Measurements from ENCODE around the gene MEGF11.
"Not testable (repeated sequence)": the region's sequence is repeated elsewhere in the genome, so short reads cannot be mapped to it uniquely, and the experiment has no call there.

Gene MEGF11

DNA sequence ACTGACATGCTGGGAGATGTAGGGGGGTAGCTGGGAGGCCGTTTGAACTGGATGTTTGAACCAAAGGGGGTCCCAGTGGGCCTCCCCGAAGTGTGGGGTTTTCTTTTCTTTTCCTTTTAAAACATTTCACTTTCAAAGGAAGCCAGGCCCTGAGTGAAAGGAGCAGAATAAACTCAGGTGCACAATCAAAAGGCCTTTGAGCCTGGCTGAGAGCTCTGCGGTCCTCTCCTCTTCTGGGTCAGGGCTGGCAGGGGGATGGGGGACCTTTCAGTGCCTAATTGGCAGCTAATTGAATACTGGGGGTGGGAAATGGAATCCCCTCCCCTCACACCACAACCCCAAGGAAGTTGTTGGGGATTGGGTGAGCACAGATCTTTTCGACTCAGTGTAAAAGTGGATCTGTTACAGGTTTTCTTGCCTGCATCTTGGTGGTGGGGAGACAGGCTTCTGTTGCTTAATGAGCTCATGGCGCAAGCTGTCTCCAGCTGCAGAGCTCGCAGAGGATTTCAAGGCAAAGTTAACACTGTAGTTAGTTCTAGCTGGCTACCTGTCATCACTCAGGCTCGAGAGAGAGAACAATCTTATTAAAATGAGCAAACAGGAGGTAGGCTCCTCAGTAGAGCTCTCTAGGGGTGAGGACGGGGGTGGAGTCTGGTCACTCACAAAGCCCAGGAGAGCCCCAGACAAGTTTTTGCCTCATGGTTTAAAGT is 251.7 kb downstream of the MEGF11 start:
- no peak for DNase-seq (ENCODE audit: low spot score)

- no peak for DNase-seq (ENCODE audit: low spot score)
These were observed 252.5 kb downstream of the MEGF11 start for GRCh38 chr15:66001042-66001441.

GRCh38 chr15:65998486-65998885 is 255.1 kb downstream of the MEGF11 start:
- no peak for DNase-seq (ENCODE audit: low spot score)

DNA sequence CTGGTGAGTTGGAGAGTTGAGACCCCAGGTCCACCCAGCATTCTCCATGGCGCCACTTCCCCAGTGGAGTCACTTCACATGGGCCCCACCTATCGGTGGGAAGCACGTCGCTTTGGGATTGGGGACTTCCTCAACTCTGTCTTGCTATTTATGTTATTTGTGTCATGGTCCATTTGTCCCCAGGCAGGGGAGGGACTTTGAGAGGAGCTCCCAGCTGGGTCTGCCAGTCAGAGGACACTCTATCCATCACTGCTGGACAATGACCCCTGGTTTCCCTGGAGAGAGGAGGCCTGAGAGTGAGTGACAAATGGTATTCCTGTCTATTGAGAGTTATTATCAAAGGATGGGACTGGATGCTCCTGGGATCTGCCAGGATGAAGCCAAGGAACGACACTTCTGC is 256.6 kb downstream of the MEGF11 start:
- no peak for DNase-seq (ENCODE audit: low spot score)

- no peak for DNase-seq (ENCODE audit: low spot score)
These were observed 258.7 kb downstream of the MEGF11 start for GRCh38 chr15:65994832-65995231.

DNA sequence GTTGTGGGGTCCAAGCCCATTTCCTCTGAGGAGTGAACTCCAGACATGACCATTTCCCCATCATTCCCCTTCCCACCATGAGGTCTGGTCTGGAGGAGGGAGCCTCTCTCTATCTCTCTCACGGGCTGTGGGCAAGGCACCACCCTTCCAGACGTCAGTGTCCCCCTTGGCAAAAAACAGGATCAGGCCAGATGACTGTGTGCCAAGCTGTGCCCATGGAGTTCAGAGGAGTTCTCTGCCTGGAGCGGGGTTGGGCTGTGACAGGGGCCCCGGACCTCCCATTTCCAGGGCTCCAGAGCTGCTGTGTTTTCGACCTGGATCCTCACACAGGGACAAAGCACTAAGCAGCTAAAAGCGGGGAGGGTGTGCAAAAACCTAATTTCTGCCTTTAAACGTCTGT is 259.8 kb downstream of the MEGF11 start:
- DNase-seq (ENCODE audit: low spot score): no peak

- no peak for DNase-seq (ENCODE audit: low spot score)
These were observed 260.3 kb downstream of the MEGF11 start for GRCh38 chr15:65993236-65993635.

DNA sequence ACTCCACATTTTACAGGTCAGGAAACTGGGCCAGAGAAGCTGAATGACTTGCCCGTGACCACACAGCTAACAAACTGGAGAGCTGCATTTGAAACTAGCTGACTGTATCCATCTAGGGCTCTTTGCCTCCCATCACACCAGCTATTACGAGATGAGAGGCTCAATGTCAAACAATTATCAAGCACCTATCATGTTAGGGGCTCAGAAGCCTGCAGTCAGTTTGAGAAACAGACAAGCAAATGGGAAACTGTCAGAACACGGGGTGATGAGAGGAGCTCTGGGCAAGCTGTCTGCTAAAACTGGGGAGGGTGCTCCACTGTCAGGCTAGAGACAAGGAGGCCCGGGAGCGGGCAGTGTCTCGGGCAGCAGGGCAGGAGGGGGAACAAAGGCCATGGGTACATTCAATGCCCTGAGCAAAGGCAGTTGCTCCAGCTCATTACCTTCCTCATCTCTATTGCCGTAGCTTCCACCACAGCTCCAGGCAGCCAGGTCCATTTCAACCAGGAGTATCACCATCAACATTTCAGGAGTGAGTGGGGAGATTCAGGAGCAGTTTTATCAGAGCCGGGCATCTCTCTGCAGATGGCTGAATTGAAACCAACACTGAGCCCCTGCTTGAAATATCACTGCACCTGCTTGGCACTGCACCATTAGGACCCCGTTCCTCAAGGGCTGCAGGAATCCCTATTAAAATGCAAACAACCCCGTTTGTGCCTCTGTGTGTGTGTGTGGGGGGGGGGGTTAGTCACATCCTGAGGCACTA is 261.6 kb downstream of the MEGF11 start:
- no peak for DNase-seq (ENCODE audit: low spot score)

GRCh38 chr15:65990298-65990981 is 263.1 kb downstream of the MEGF11 start:
- no peak for DNase-seq (ENCODE audit: low spot score)

DNA sequence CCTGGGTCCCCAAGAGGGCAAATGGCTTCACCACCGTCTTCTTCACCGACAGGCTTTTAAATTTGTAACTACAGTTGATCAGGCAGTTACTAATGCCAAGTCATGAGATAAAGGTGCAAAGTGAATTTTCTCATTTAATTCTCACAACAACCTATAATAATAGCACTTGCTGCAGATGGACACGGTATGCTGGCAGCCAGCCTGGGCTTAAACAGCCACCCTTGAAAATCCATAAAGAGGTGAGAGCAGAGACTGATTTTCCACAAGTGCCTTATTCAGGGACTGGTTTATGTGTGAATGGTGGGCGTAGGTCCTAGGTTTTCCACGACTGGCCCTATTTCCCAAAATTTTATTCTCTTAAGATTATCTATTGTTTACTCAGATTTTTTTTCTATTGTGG is 266.4 kb downstream of the MEGF11 start:
- DNase-seq (ENCODE audit: low spot score): no peak

GRCh38 chr15:65986416-65986815 is 267.1 kb downstream of the MEGF11 start:
- no peak for DNase-seq (ENCODE audit: low spot score)

DNA sequence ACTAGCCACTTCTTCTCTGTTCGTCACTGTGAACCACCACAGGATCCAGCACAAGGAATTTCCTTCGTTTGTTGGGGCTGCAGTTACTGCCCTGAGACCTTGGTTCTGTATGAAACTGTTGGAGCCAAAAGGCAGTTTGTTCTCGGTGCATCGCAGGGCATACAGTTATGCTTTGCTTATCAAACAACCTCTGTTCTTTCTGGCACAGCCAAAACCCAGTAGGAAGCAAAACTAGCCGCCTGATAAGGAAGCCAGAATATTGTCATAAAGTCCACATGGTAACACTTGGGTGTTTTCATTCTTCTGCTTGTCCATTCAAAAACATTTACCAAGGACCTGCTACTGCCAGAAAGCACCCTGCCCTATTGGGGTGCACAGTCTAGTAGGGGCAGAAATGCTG is 268.2 kb downstream of the MEGF11 start:
- no peak for DNase-seq (ENCODE audit: low spot score)

DNA sequence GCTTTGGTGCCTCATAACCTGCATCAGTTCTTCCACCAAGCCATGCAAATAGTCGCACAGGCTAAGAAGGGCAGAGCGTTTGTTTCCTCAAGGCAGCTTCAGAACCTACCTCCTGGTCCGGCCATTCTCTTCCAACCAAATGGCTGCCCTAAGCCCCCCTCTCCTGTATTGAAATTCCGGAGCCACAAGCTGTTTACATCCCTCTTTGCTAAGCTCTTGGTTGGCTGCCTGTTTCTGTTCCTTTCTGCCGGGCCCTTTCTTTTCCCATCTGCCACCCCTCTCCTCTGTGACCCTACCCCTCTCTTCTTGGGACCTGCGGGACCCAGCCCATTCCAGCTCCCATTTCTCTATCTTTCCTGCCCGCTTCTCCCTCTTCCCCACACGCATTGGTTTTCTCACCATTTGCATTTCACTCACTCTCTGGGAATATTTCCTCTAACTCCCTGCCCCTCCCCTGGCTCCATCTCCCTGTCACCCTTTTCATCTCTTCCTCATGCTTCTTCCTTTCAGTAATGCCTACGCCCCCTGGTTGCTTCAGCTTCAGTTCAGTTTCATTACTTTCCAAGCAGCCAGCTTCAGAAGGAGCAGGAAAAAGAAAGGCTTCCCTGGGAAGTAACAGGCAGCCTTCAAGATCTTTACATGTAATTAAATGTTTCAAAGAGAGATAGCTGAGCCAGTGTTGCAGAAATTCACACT is 270.8 kb downstream of the MEGF11 start:
- no peak for DNase-seq (ENCODE audit: low spot score)

- DNase-seq (ENCODE audit: low spot score): no peak
These were observed 271.5 kb downstream of the MEGF11 start for GRCh38 chr15:65981837-65982626.

- DNase-seq (ENCODE audit: low spot score): peak; percentile 89
These were observed 272.6 kb downstream of the MEGF11 start for GRCh38 chr15:65980824-65981456.

GRCh38 chr15:65979837-65980236 is 273.7 kb downstream of the MEGF11 start:
- DNase-seq (ENCODE audit: low spot score): no peak

DNA sequence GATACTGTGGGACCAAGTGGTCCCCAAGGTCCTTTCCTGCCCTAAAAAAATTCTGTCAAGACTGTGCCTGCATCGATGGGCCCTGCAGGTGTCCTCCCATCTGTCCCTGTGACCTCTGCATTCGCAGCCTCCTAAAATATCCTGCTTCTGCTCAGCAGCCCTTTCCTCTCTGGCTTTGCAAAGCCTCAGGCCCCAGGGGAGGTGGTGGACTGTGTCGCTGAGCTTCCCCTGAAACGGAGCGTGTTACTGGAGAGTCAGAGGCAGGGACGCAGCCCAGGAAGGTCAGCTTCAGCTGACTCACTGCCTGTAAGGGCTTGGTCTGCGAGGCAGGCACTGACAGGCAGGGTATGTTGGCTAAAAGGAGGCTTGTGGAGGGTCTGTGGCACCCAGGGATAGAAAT is 274.2 kb downstream of the MEGF11 start:
- no peak for DNase-seq (ENCODE audit: low spot score)

GRCh38 chr15:65978110-65978509 is 275.4 kb downstream of the MEGF11 start:
- no peak for DNase-seq (ENCODE audit: low spot score)

DNA sequence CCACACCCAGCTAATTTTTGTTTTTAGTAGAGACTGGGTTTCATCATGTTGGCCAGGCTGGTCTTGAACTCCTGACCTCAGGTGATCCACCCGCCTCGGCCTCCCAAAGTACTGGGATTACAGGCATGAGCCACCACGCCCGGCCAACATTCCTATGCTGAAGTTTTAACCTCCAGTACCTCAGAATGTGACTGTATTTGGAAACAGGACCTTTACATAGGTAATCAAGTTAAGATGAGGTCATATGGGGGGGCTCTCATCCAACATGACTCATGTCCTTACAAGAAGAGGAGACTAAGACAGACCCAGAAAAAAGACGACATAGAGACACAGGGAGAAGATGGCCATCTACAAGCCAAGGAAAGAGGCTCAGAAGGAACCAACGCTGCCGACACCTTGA is 277.4 kb downstream of the MEGF11 start:
- DNase-seq (ENCODE audit: low spot score): not testable (repeated sequence)

GRCh38 chr15:65971741-65971995 is 281.9 kb downstream of the MEGF11 start:
- no peak for DNase-seq (ENCODE audit: low spot score)

DNA sequence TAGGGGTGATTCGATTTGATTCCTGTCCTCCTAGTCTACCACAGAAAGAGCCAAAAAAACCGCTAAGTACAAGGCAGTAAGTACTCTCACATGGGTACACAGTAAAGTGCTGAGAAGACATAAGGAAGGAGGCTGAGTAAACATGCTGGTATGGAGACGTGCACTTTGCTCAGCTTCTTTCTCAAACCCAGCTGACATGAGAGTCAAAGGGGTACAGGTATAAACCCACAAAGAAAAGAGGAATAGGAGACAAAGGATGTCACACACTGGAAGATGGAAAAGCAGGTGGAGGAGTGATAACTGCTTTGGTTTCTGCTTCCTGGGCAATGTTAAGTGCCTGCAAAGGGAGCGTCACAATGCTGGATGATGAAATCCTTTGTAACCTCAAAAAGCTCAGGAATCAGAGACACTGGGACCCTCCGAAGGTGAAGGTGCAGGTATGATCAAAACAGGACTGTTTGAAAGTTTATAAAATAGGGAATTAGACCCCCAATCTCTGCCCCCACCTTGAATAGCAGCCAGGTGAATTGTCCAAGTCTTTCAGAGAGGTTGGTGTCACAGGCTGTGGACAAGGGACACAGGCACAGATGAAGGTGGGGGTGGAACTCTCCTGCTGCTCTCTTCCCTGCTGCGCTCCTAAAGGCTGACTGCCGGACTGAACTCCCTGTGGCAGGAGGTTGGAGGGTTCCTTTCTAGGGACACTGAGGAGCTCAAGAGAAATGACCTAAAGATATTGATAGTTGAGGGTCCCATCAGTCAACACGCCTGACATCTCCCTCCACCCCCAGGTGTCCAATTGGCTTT is 282.4 kb downstream of the MEGF11 start:
- DNase-seq (ENCODE audit: low spot score): no peak
